Astrocyte (in vitro differentiated cells and primary cell): ENCODE data around the gene CCDC178.

ENCODE experiments used
- CTCF ChIP-seq: IDR thresholded peaks from 2 replicates; pipeline ENCODE4 v1.5.1; 2011; ENCODE audit warnings: low read depth, mild to moderate bottlenecking, inconsistent platforms, low read length, moderate library complexity; ENCODE audit not compliant: insufficient read depth
- EZH2 ChIP-seq: IDR thresholded peaks from 2 replicates; pipeline ENCODE4 v1.6.1; 2012; ENCODE audit warnings: mild to moderate bottlenecking, low read length, inconsistent platforms; ENCODE audit not compliant: insufficient read depth

- TF ChIP-seq CTCF (no peak), EZH2 (no peak)
Observed at GRCh38 chr18:33316146-33316587, 124.4 kb downstream of the CCDC178 start.
